ENCODE results near the gene ACLY. TPM values are rescaled to one million over a fixed set of nuclear protein-coding genes. Genes with fewer than 3 reads are reported as not detected.

Gene ACLY
- total and polyA plus RNA-seq, 10 of the 15 experiments (the other 5 are each of a cell fraction or from before 2014, with no cell fraction given) = 32.6 to 224 (median 114) TPM

GRCh38 chr17:41837761-41838538, 80.8 kb downstream of the ACLY start, which contains the start of gene KLHL10 (continued):
- TF ChIP-seq YY1 (IDR thresholded peaks at IDR 0.05; ENCODE audit: low read depth, low read length) (no peak), BCL3 (IDR thresholded peaks at IDR 0.05; ENCODE audit: borderline replicate concordance, insufficient read depth, low read depth, low read length, poor library complexity, severe bottlenecking) (no peak), SMARCA5 (IDR thresholded peaks at IDR 0.05) (no peak), NRF1 (conservative IDR thresholded peaks at IDR 0.05; ENCODE audit: low read depth, low read length) (no peak)

GRCh38 chr17:41836550-41837196, 82.1 kb downstream of the ACLY start:
- Histone ChIP-seq H4K20me1 (ENCODE audit: control insufficient read depth, insufficient read depth) (no peaks in the 10 kb centered on the region), H3K27ac (ENCODE audit: control insufficient read depth, insufficient read depth) (no peak overlapping the region), H3K79me2 (ENCODE audit: control insufficient read depth, insufficient read depth, low read length) (peaks cover 2% of the 10 kb centered on the region), H3K36me3 (ENCODE audit: control insufficient read depth in 2 of 2, insufficient read depth in 2 of 2, low read length in 1 of 2) (no peaks in the 10 kb centered on the region), H3K4me3 (peak overlapping the region; percentile 92; the same call in 1 of the 2 replicates), H3K4me1 (ENCODE audit: control insufficient read depth, insufficient read depth, low read length) (peaks cover 9% of the 10 kb centered on the region; the same call in 1 of the 2 replicates), H2AFZ (ENCODE audit: control insufficient read depth, low read depth, low read length) (peak overlapping the region; percentile 73), H3K4me2 (ENCODE audit: control insufficient read depth, insufficient read depth) (peak overlapping the region; percentile 78), H3K27me3 (replicated peaks in 1 of 2; ENCODE audit: control insufficient read depth in 2 of 2, insufficient read depth in 2 of 2, low read length in 1 of 2) (no peaks in the 10 kb centered on the region), H3K9ac (ENCODE audit: control insufficient read depth, insufficient read depth, low read length) (0 out of 2 replicates have a peak overlapping the region, but pooled peaks have one; percentile 3), H3K9me3 (replicated peaks; ENCODE audit: control insufficient read depth, insufficient read depth, low read length) (no peaks in the 10 kb centered on the region)
- in situ Hi-C loops (cut with MboI) = no loop called here
- BruUV-seq (replicated peaks) = no TSS peak
- ChIA-PET CTCF (no interaction called here), SMC1A (ENCODE audit: uncharacterized antibody, unreplicated experiment) (interaction anchor here (1.4 to 2.0 kb wide), 4 partner anchors 12 to 26 kb away, joined by 3 to 9 read pairs (median 4); no protein-coding TSS in a partner anchor), RAD21 (ENCODE audit: unreplicated experiment) (no interaction called here), POLR2A (interaction anchor here (0.7 to 1.9 kb wide), 2 partner anchors 13 to 15 kb away, joined by 4 to 5 read pairs; no protein-coding TSS in a partner anchor)
- FAIRE-seq (no peak), DNase-seq (ENCODE audit: low read depth, low spot score) (no peak), ATAC-seq (no peak)
- intact Hi-C loops (cut with micrococcal nuclease; ENCODE audit: unreplicated experiment) = no loop called here
- TF ChIP-seq NBN (IDR thresholded peaks at IDR 0.05) (peak; percentile 26; the same call in 1 of the 2 replicates), BHLHE40 (IDR thresholded peaks at IDR 0.05; ENCODE audit: borderline replicate concordance in 1 of 2, low read depth in 2 of 2, low read length in 1 of 2) (no peak), HCFC1 (IDR thresholded peaks at IDR 0.05; ENCODE audit: low read length) (no peak), MYC (IDR thresholded peaks at IDR 0.05; ENCODE audit: insufficient read depth, insufficient read length, insufficient replicate concordance, low read length, severe bottlenecking) (no peak)
- WGBS (ENCODE audit: insufficient coverage, insufficient replicate concordance, low lambda C conversion rate, missing lambda C conversion rate) = 39% methylated on average over 21 of the region's 21 CpGs

Data from GM12878 (cell line).